ENCODE data around the gene SEPTIN2. TPM values are rescaled to one million over a fixed set of nuclear protein-coding genes. Genes with fewer than 3 reads are reported as not detected.

The SEPTIN2 gene
- 589 and 661 TPM in 2 replicates for total RNA-seq (2014; rRNA removed; shearing (Covaris generic))

GRCh38 chr2:241315879-241316631 is at the start of gene SEPTIN2:
SEPTIN2 (plus strand) TSS chr2:241315925; CDS start chr2:241324233, 8,308 bp downstream.
- peak within 1 kb of the TSS; percentile 94 for H3K4me3 ChIP-seq
- peaks cover 28% of the 10 kb centered on the region for H3K36me3 ChIP-seq
- H3K4me1 ChIP-seq, result peaks cover 5% of the 10 kb centered on the region; the same call in 1 of the 2 replicates
- no peaks in the 10 kb centered on the region for H3K27me3 ChIP-seq
- peak within 1 kb of the TSS; percentile 98 for H3K27ac ChIP-seq
- DNase-seq, result peak; percentile 81 to 82
- no peaks in the 10 kb centered on the region for H3K9me3 ChIP-seq (replicated peaks)

- Histone ChIP-seq H3K27me3 (no peaks in the 10 kb centered on the region), H3K36me3 (peaks cover 59% of the 10 kb centered on the region), H3K27ac (no peak overlapping the region), H3K4me3 (no peak overlapping the region), H3K9me3 (replicated peaks) (no peaks in the 10 kb centered on the region), H3K4me1 (peaks cover 4% of the 10 kb centered on the region)
- no peak for DNase-seq
These were observed 48.3 kb upstream of the SEPTIN2 start for GRCh38 chr2:241267249-241268067.

- Histone ChIP-seq H3K9me3 (replicated peaks) (no peaks in the 10 kb centered on the region), H3K27ac (no peak overlapping the region), H3K4me1 (peaks cover 4% of the 10 kb centered on the region)
These were observed 47.4 kb upstream of the SEPTIN2 start for GRCh38 chr2:241268306-241268705.

GRCh38 chr2:241268716-241269445 is 46.8 kb upstream of the SEPTIN2 start:
- H3K4me3 ChIP-seq, result no peak overlapping the region
- no peaks in the 10 kb centered on the region for H3K27me3 ChIP-seq
- no peak overlapping the region for H3K27ac ChIP-seq
- peaks cover 45% of the 10 kb centered on the region for H3K36me3 ChIP-seq
- peaks cover 4% of the 10 kb centered on the region for H3K4me1 ChIP-seq
- DNase-seq, result no peak
- no peaks in the 10 kb centered on the region for H3K9me3 ChIP-seq (replicated peaks)

More at GRCh38 chr2:241268306-241268705, 47.4 kb upstream of the SEPTIN2 start:
- Histone ChIP-seq H3K27me3 (no peaks in the 10 kb centered on the region), H3K36me3 (peaks cover 51% of the 10 kb centered on the region), H3K4me3 (no peak overlapping the region)
- no peak for DNase-seq

GRCh38 chr2:241269707-241270520 is 45.8 kb upstream of the SEPTIN2 start:
- no peak overlapping the region for H3K27ac ChIP-seq
- DNase-seq, result no peak
- peaks cover 4% of the 10 kb centered on the region for H3K4me1 ChIP-seq
- H3K4me3 ChIP-seq, result no peak overlapping the region
- H3K36me3 ChIP-seq, result peaks cover 38% of the 10 kb centered on the region
- H3K27me3 ChIP-seq, result no peaks in the 10 kb centered on the region
- no peaks in the 10 kb centered on the region for H3K9me3 ChIP-seq (replicated peaks)

- no peak for DNase-seq
- 0 out of 2 replicates have a peak, but pooled peaks cover 1% of the 10 kb centered on the region for H3K9me3 ChIP-seq (replicated peaks)
- no peaks in the 10 kb centered on the region for H3K27me3 ChIP-seq
- peaks cover 34% of the 10 kb centered on the region for H3K36me3 ChIP-seq
- H3K4me3 ChIP-seq, result no peak overlapping the region
- H3K27ac ChIP-seq, result no peak overlapping the region
- H3K4me1 ChIP-seq, result peaks cover 4% of the 10 kb centered on the region
These were observed 45.2 kb upstream of the SEPTIN2 start for GRCh38 chr2:241270531-241270930.

GRCh38 chr2:241271706-241272302 is 43.9 kb upstream of the SEPTIN2 start:
- Histone ChIP-seq H3K4me1 (peaks cover 4% of the 10 kb centered on the region), H3K36me3 (peaks cover 22% of the 10 kb centered on the region), H3K27ac (peak overlapping the region; percentile 49; the same call in 1 of the 2 replicates), H3K4me3 (peak overlapping the region; percentile 97), H3K9me3 (replicated peaks) (0 out of 2 replicates have a peak, but pooled peaks cover 4% of the 10 kb centered on the region), H3K27me3 (no peaks in the 10 kb centered on the region)
- DNase-seq, result peak; percentile 76 to 80

GRCh38 chr2:241272303-241273209 is 43.2 kb upstream of the SEPTIN2 start:
- Histone ChIP-seq H3K4me3 (peak overlapping the region; percentile 97), H3K27ac (peak overlapping the region; percentile 49; the same call in 1 of the 2 replicates), H3K9me3 (replicated peaks) (0 out of 2 replicates have a peak, but pooled peaks cover 4% of the 10 kb centered on the region), H3K27me3 (no peaks in the 10 kb centered on the region), H3K4me1 (peaks cover 4% of the 10 kb centered on the region), H3K36me3 (peaks cover 17% of the 10 kb centered on the region)
- DNase-seq, result peak; percentile 70 to 77

- Histone ChIP-seq H3K27ac (peak overlapping the region; percentile 12; the same call in 1 of the 2 replicates), H3K36me3 (peaks cover 9% of the 10 kb centered on the region; the same call in 1 of the 2 replicates), H3K27me3 (no peaks in the 10 kb centered on the region)
These were observed 42.3 kb upstream of the SEPTIN2 start for GRCh38 chr2:241273210-241274020.

GRCh38 chr2:241274127-241274526 is 41.6 kb upstream of the SEPTIN2 start:
- Histone ChIP-seq H3K27ac (no peak overlapping the region), H3K27me3 (no peaks in the 10 kb centered on the region), H3K4me3 (no peak overlapping the region), H3K36me3 (peaks cover 4% of the 10 kb centered on the region; the same call in 1 of the 2 replicates), H3K9me3 (replicated peaks) (0 out of 2 replicates have a peak, but pooled peaks cover 4% of the 10 kb centered on the region), H3K4me1 (peaks cover 4% of the 10 kb centered on the region)
- DNase-seq, result no peak

More at GRCh38 chr2:241273210-241274020, 42.3 kb upstream of the SEPTIN2 start:
- DNase-seq, result no peak
- H3K4me3 ChIP-seq, result peak overlapping the region; percentile 97
- 0 out of 2 replicates have a peak, but pooled peaks cover 4% of the 10 kb centered on the region for H3K9me3 ChIP-seq (replicated peaks)
- peaks cover 4% of the 10 kb centered on the region for H3K4me1 ChIP-seq

GRCh38 chr2:241275504-241275903 is 40.2 kb upstream of the SEPTIN2 start:
- Histone ChIP-seq H3K36me3 (no peaks in the 10 kb centered on the region), H3K4me3 (no peak overlapping the region), H3K27ac (no peak overlapping the region), H3K27me3 (no peaks in the 10 kb centered on the region), H3K4me1 (peaks cover 4% of the 10 kb centered on the region), H3K9me3 (replicated peaks) (0 out of 2 replicates have a peak, but pooled peaks cover 4% of the 10 kb centered on the region)
- no peak for DNase-seq

- Histone ChIP-seq H3K4me3 (no peak overlapping the region), H3K27ac (no peak overlapping the region), H3K36me3 (no peaks in the 10 kb centered on the region), H3K9me3 (replicated peaks) (0 out of 2 replicates have a peak, but pooled peaks cover 4% of the 10 kb centered on the region), H3K27me3 (no peaks in the 10 kb centered on the region), H3K4me1 (peaks cover 4% of the 10 kb centered on the region)
- DNase-seq, result no peak
These were observed 39.8 kb upstream of the SEPTIN2 start for GRCh38 chr2:241275910-241276309.

Data from SJCRH30 (cell line).